ENCODE results near the gene GPX6.

GPX6 gene

DNA sequence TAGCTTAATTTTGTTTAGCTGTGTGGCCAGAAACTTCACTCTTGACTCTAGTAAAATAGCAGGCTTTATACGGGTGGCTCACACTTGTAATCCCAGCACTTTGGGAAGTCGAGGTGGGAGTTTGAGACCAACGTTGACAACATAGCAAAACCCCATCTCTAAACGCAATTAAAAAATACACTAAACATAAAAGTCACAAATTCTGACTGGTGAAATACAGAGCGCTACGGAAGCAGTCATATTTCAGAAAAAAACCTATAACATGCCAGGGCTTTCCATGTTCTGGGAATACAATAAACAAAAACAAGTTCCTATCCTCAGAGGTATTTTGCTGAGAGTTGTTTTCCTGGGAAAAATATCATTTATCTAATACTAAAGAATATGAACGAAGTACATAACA is 47.5 kb downstream of the GPX6 start:
- H3K4me3 ChIP-seq (ENCODE audit: low read depth, low read length), result no peak overlapping the region
- no peaks in the 10 kb centered on the region for H3K27me3 ChIP-seq (ENCODE audit: control insufficient read depth, insufficient read depth, low read length)

GRCh38 chr6:28462401-28462800 is 53.2 kb downstream of the GPX6 start:
- Histone ChIP-seq H3K27me3 (ENCODE audit: control insufficient read depth, insufficient read depth, low read length) (peaks cover 6% of the 10 kb centered on the region), H3K36me3 (ENCODE audit: control insufficient read depth, insufficient read depth, low read length) (no peaks in the 10 kb centered on the region), H3K4me3 (ENCODE audit: low read depth, low read length) (no peak overlapping the region), H3K4me1 (ENCODE audit: control insufficient read depth, insufficient read depth, low read length) (no peaks in the 10 kb centered on the region), H3K9me3 (ENCODE audit: control insufficient read depth, insufficient read depth, low read length) (no peaks in the 10 kb centered on the region), H3K9ac (ENCODE audit: low read depth, low read length) (no peak overlapping the region)

More for the DNA sequence above, 47.5 kb downstream of the GPX6 start:
- Histone ChIP-seq H3K4me1 (ENCODE audit: control insufficient read depth, insufficient read depth, low read length) (no peaks in the 10 kb centered on the region), H3K9ac (ENCODE audit: low read depth, low read length) (no peak overlapping the region), H3K36me3 (ENCODE audit: control insufficient read depth, insufficient read depth, low read length) (no peaks in the 10 kb centered on the region), H3K9me3 (ENCODE audit: control insufficient read depth, insufficient read depth, low read length) (no peaks in the 10 kb centered on the region)

DNA sequence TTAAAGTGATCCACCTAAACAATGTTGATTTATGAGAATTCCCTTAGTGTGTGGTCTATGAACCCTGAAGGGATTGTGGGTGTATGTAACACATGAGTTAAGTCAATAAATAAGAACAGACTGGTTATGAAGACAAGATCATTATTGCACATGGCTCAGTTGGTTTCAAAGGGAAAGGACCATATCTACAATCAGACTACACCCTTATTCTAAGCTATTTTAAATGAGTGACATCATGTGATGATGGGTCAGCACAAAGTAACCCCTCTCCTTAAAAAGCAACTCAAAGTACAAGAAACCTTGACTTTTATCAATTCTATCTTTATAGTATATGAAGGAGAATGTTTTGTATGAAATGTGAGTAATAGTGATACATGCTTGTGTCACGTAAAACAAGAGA is 57.0 kb downstream of the GPX6 start:
- Histone ChIP-seq H3K9me3 (ENCODE audit: control insufficient read depth, insufficient read depth, low read length) (no peaks in the 10 kb centered on the region), H3K27me3 (ENCODE audit: control insufficient read depth, insufficient read depth, low read length) (peaks cover 8% of the 10 kb centered on the region), H3K4me1 (ENCODE audit: control insufficient read depth, insufficient read depth, low read length) (no peaks in the 10 kb centered on the region), H3K4me3 (ENCODE audit: low read depth, low read length) (no peak overlapping the region), H3K36me3 (ENCODE audit: control insufficient read depth, insufficient read depth, low read length) (no peaks in the 10 kb centered on the region), H3K9ac (ENCODE audit: low read depth, low read length) (no peak overlapping the region)
